SK-N-MC (cell line): Measurements from ENCODE around the gene ANO5.

ENCODE experiments used
- EZH2 ChIP-seq: fragments of 200-600 bp; sonication (generic); IDR thresholded peaks from one replicate; pipeline ENCODE4 v1.6.1; 2017; ENCODE audit warnings: antibody characterized with exemption
- FOXP2 ChIP-seq: optimal IDR thresholded peaks from 2 replicates; pipeline ENCODE3; 2011; ENCODE audit warnings: mild to moderate bottlenecking, moderate library complexity; ENCODE audit not compliant: insufficient read depth; ENCODE audit errors: extremely low read length, control extremely low read depth
- POLR2AphosphoS5 ChIP-seq: IDR thresholded peaks from 2 replicates; pipeline ENCODE4 v1.6.1; 2012; ENCODE audit warnings: mild to moderate bottlenecking, low read depth, low read length, borderline replicate concordance

GRCh38 chr11:22194907-22195306 is 2.0 kb downstream of the ANO5 start:
- TF ChIP-seq POLR2AphosphoS5, result no peak
- TF ChIP-seq EZH2, result no peak
- TF ChIP-seq FOXP2, result no peak
